GM18499 (cell line): ENCODE measurements around the gene VOPP1.
A peak's percentile ranks its signal among the peaks of the same experiment; 100 is the strongest.
"Not testable (repeated sequence)": the region's sequence is repeated elsewhere in the genome, so short reads cannot be mapped to it uniquely, and the experiment has no call there.

Experiments
- ATAC-seq: cut with Tn5 transposase; IDR thresholded peaks from one replicate; pipeline ENCODE4 v1.9.1; 2021; ENCODE audit warnings: moderate number of reproducible peaks; ENCODE audit not compliant: insufficient read depth, unreplicated experiment

Gene VOPP1

DNA sequence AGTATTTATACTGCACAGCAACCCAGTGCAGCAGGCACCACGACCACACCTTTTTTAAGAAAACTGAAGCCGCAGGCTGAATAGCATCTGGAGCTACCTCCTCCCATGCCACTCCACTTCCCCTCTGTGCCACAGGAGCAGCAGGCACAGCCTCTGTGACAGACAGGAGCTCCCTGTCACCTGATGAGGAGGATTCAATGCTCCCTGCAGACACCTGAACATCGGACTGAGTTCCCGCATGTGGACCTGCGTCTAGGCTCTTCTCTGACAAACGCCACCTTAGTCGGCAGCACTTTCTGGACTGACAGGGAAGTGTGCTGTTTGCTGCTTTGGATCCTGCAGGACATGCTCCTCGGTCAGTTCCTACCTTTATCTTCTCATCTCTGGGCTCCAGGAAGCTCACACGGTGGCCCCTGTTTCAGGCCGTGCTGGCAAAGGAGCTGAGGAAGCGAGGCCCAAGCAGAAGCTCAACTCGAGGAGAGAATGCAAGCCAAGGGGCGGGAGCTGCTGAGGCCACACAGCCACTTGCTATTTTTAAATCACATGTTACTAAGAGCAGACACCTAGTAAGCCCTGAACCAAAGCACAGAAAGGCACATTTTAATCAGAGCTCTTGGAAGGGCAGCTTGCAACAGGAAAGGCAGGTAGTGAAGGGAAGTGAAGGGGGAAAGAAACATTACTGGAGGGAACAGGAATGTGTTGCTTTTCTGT, 56.6 kb downstream of the VOPP1 start:
- peak; percentile 44 for ATAC-seq

DNA sequence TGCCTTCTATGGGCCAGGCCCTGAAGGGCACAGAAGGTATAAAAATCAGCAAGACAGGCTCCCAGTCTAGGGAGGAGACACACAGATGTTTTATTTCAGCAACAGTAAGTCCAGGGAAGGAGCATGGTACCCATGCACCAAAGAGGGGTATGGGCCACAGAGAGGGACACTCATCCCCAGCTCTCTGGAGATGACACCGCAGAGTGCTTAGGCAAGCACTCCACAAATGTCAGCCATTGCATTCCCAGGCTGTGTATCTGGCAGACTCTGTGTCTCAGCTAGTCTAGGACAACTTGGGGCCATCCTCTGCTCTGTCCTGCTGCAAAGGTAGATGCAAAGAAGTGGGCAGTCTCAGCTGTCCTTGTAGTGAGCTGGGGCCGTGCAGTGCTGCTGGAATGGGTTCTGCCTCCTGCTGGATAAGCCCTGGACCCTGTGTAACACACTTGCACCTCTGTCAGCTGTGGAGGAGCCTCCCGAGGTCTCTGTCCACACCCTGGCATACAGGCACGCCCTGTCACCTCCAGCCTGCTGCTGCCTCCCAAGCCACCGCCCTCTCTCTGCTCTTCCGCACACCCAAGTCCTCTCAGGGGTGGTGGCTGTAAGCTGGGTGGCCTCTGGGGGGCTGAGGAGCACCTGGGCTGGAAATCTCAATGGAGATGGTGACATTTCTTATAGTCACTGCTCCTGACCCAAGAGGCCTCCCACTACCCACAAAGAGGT, 57.6 kb downstream of the VOPP1 start:
- no peak for ATAC-seq

DNA sequence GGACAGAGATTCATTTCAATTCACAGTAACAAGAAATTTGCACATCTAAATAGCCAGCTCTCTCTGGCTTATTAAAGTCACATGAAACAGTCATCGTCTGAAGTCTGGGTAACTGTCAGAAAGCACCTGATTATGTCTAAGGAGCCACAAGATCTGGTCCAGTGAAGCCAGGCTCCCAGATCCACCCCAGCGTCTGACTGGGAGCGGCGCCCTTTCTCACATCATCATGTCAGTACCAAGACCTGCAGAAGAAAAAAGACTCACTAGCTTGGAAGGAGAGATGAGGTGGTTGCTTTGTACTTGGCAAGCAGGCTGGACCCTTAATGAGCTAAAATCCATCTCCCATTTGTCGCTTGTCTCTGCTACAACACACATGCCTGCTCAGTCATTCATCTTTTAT, 58.4 kb downstream of the VOPP1 start:
- ATAC-seq: no peak

DNA sequence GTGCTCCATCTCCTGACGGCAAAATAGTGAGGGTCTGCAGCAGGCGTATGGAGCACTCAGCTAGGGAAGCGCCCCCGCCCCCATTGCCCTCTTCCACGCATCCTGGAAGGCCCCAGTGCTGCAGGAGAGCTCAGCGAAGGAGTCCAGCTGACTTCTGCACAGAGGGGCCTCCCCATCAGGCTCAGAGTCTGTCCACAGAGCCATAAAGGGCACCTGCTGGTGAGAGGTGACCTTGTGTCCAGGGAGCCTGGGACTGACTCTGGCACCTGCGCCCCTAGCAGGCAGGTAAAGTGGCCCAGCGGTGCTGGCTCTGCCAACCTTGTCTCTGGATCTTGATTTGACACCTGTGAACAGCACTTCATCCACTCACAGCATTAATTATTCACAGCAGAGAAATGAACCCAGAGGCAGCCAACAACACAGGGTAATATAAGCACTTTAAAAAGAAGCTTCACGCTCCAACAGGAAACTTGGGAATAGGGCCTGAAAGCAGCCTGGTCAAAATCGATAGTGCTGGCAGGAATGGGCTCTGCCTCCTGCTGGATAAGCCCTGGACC, 59.6 kb downstream of the VOPP1 start:
- no peak for ATAC-seq

DNA sequence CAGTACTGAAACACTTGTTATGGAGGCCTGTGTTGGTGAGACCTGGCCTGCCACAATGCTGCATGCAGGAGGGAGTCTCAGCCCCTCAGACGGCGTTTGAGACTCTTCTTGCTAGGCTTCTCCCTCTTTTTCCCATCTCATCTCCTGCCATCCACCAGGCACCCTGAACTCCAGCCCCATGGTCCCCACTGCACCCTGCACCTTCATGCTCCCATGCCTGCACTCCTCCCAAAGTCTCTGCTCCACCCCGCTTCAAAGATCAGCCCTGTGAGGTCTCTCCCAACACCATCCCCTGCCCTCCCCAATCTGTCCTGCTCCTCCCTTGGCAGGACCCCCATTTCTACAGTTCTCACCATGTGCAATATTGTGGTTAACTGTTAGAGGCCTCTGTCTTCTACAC, 61.7 kb downstream of the VOPP1 start:
- ATAC-seq: no peak

DNA sequence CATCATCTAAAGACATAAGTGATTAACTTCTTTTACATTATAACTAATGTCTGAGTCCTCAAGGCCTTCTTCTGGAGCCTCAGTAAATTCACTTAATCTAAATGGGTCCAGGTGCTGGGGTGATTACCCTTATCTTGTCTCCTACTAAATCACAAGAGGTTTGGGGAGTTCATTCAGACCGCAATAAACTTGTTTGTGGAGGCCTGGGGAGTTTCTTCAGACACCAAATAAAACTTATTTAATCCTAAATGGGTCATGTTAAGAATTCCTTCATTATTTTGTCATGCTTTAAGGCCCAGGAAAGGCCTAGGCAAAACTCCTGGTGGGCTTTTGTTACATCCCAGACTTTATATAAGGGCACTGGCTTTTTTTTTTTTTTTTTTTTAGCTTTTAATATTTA, 62.1 kb downstream of the VOPP1 start:
- ATAC-seq: not testable (repeated sequence)

DNA sequence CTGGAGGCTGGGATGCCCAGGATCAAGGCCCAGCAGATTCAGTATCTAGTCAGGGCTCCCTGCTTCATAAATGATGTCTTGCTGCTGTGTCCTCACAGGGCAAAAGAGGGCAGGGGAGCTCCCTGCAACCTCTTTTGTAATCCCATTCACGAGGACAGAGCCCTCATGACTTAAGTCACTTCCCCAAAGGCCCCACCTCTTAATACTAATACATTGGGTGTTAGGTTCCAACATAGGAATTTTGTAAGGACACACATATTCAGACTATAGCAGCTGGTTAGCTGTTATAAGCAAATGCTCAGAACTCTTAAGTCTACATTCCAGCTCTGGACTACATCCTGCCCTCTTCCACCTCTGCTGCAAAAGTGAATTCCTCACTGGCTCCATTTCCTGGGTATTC, 63.0 kb downstream of the VOPP1 start:
- no peak for ATAC-seq

DNA sequence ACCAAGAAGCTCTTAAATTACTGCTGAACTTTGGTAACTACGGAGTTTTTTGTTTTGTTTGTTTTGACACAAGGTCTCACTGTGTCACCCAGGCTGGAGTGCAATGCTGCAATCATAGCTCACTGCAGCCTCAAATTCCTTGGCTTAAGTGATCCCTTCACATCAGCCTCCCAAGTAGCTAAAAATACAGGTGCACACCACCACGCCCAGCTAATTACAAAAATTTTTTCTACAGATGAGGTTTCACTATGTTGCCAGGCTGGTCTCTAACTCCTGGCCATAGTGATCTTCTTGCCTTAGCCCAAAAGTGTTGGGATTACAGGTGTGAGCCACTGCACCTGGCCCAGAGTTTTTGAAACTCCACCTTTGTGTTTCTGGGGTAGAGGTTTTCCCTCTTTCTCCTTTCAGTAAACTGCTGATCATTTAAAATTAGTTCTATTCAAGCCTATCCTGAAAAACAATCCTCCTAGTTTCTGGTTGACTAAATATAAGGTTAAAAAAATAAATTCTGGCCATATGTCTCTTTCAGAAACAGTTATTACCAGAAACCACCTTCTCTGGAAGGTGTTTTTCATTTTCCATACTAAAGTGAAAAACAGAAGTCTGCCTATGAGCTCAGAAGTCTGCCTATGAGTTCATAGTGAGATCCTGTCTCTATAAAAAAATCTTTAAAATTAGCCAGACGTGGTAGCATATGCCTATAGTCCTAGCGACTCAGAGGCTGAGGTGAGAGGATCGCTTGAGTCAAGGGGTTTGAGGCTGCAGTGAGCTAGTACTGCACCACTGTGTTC, 63.9 kb downstream of the VOPP1 start:
- peak; percentile 65 for ATAC-seq

DNA sequence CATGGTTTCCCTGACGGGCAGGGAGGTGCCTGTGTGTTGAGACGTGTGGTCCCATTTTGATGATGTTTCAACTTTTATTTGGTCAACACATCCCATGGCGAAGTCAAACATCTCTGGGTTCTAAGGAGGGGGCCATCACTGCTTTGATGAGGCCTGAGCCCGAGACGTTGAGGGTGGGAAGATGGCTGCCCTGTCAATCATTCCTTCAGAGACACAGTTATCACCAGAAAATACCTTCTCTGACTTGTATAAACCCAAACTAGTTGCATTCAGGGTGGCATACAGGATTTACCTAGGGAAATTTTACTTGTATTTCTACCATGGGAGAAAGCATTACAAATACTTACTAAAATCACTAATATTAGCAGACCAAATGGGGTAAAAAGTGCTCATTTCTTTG, 64.6 kb downstream of the VOPP1 start:
- no peak for ATAC-seq

DNA sequence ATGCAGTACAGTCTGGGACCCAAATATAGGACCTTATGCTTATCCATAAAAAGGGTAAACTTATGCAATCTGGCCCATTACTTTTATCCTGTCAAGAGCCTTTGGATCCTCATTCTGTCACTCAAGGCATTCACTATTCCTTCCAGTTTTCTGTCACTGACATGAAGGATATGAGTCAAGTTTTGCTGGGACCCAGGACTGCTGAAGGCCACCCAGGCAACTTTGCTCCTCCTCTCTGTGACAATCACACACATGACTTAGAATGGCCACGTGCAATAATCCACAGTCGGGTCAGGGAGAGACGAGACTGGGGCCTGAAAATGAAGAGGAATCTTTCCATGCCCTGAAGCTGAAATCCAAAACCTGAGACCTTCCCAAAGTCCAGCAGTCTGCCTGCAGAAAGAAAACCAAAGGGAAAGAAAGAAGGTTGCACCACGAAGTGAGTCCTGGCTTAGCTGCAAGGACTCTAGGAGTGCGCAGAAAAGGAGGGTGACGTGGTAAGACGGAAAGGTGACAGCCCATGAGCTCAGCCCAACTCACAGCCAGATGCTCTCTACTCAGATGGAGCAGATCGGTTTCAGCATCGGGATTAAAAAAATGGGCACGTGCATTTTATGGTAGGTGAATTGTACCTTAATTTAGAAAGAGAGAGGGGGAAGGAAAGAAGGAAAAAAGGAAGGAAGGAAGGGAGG, 67.2 kb downstream of the VOPP1 start:
- no peak for ATAC-seq

DNA sequence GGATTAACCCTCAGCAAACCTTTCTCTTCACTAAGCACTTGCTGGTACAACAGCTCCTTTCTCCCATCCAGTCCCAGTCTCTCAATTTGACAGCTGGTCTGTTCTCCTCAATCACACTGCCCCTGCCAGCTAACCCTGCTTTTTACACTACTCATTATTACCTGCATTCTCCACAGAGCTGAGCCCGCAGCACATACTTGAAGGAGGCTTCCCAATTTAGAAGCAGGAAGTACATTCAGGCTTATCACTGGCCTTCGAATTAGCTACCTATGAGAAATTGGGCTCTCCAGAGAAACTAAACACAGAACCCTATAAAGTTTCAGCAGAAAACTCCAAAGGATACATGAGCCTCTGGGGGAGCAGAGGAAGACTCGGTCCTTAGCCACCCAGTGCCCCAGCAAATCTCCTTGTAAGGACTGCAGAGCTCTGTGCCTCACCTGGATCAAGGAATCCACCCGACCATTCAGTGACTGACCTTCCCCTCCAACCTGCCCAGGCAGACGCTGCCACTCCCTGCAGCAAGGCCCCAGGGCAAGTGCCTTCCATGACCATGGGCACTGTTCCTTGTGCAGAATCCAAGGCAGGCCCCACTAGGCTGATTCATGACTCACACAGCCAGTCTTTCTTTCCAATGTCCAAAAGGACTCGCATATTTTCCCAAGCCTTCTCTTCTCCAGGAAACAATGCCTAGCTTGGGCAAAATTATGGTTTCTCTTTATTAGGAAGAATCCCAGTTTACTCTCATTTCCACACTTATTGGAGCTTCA, 68.0 kb downstream of the VOPP1 start:
- no peak for ATAC-seq

DNA sequence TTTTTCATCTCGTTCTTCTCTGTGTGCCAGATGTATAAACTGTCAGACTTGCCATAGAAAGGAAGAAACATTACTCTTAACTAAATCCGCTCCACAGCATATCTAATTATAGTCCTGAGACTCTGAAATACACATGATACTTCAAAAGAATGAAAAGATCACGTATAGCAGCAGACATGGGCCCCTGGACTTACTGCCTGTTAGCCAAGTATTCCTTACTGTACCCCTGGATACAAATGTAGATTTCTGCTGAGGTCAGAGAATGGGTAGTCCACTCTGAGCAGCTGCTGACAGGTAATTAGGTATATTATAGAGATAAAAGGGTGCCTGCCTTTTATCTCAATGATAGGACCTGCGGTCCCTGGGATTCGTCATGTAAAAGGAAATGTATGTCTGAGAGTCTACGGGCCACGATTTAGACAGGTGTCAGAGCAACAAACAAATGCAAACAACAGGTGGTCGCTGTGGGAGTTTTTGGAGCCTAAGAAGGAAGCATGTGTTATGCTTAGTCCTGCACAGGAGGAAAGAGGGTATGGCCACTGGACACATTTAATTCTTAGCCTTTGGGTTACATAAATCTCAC, 69.4 kb downstream of the VOPP1 start:
- no peak for ATAC-seq

DNA sequence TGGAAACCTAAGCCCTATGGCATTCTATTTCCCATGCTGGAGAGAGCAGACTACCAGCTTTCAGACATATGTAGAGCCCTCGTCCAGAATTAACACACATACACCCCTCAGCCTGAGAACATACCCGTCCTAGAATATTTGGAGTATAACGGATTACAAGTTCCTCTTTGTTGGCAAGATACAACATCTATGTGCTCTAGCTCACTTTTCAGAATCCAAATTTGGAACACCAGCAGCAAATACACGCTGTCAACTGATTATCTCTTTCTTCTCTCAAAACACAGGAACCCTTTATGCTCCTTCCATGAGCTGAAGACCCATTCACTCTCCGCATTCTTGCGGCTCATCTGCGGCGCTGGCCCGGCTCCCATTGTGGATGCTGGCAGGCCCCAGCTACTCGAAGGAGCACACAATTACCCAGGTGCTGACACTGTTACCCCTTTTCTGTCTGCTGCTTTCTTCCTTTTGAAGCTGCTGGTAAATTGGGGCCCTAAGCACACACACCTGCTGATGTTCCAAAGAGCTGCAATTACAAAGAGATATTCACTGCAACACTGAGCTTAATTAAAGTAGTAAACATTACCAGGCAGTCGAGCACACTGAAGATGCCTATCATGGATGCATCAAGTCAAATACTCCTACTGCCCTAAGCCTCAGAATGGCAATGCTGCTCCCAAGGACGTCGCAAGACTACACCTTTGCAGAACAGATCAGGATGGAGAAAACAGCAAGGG, 70.0 kb downstream of the VOPP1 start:
- no peak for ATAC-seq

DNA sequence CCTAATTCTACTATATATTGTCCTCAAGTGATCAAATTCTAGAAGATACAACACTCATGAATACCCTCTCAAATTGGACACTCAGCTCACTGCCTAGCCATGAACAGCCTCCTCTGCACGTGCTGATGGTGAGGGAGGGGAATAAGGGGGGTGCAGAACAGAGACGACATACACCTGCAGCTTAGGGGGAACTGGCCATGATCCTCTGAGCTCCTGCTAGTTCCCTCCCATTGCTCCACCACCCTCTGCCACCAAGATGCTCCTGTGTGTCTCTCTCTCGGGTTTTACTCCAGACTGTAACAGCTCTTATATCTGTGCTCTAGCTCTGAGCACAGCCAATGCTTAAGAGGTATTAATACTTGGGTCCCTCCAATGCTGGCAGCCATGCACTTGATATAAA, 70.7 kb downstream of the VOPP1 start:
- ATAC-seq: no peak

DNA sequence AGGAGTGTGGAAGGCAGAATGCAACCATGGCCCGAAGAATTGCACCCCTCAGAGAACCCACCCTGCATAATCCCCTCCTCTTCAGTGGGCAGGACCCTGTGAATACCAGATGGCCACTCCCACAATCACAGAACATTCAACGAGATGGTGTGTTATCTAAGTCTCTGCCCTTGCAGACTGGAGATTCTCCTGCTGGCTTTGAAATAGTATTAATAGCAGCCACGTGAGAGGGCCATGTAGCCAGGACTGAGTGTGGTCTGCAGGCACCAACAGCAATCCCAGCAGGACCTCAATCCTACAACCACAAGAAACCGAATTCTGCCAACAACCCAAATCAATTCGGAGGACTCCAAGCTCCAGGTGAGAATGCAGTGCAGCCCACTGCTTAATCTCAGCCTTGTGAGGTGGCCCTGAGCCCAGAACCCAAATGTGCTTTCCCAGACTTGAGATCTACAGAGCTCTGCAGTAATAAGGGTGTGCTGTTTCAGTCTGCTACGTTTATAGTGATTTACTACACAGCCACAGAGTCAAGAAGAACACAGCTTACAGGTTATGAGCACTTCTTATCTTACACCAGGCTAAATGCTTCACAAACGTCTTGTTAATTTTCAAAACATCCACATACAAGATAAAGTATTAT, 72.1 kb downstream of the VOPP1 start:
- ATAC-seq: no peak

DNA sequence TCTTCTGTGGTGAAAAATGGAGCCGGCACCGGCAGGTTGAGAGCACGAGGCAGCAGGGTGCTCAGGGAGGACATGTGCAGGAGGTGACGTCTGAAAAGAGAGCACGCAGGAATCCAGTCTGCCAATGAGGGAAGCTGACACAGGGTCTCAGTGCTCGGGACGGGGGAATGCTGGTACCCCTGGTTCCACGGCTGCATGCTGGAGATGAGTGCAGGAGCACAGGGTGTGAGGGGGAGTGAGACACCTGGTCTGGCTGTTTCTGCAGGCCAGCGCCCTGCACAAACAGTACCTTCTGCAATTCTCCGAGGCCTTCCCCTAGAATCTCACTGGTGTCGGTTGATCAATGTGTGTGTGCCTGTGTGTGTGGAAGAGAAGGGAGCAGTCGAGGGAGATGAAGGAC, 72.7 kb downstream of the VOPP1 start:
- ATAC-seq: no peak

DNA sequence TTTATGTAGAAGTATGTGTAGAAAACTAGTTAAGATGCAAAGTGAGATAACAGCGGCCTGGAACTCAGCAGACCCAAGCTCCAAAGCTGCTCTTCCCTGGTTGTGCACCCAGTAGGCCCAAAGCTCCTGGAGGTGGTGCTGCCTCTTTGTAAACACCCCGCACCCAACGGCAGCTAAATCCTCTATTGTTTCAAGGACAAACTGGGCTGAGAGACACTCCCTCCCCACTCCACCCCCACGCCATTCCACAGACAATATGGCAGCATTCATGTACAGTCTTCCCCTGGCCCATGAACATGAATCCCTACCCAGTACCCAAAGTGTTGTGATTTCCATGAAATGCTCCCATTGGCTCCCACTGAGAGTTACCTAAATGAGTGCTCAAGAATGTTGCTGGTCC, 73.5 kb downstream of the VOPP1 start:
- ATAC-seq: no peak

DNA sequence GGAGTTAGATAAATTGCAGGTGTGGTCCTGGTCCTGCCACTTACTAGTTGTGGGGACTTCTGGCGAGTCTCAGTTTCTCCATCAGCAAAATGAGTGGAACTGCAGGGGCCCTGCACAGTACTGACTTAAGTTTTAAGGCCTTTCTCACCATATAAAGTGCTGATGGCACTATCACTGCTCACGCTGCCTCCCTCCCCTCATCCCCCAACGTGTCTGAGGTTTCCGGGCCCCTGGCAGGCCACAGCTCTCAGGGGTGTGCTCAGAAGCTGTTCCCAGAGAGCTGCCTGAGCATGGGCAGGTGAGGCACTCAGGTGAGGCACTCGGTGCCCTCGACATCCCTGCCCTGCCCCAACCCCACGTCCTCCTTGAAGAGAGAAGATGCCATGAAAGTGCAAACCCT, 74.2 kb downstream of the VOPP1 start:
- no peak for ATAC-seq
